GM19395 (cell line): Measurements from ENCODE around the gene GRM5.
"Not testable (repeated sequence)": the region's sequence is repeated elsewhere in the genome, so short reads cannot be mapped to it uniquely, and the experiment has no call there.

Experiments used
- ATAC-seq: cut with Tn5 transposase; IDR thresholded peaks from one replicate; pipeline ENCODE4 v1.9.1; 2021; ENCODE audit warnings: mild to moderate bottlenecking, moderate library complexity; ENCODE audit not compliant: unreplicated experiment

The GRM5 gene

GRCh38 chr11:88838139-88838538, 227.6 kb downstream of the GRM5 start:
- ATAC-seq = not testable (repeated sequence)

- ATAC-seq = not testable (repeated sequence)
These were observed 230.1 kb downstream of the GRM5 start for GRCh38 chr11:88835709-88836108.

- ATAC-seq = no peak
These were observed 234.4 kb downstream of the GRM5 start for GRCh38 chr11:88831303-88831890.

- no peak for ATAC-seq
These were observed 238.6 kb downstream of the GRM5 start for GRCh38 chr11:88827018-88827676.

GRCh38 chr11:88819616-88820015, 246.2 kb downstream of the GRM5 start:
- no peak for ATAC-seq

GRCh38 chr11:88818978-88819377, 246.8 kb downstream of the GRM5 start:
- no peak for ATAC-seq

GRCh38 chr11:88815505-88815904, 250.3 kb downstream of the GRM5 start:
- ATAC-seq = no peak

- peak; percentile 34 for ATAC-seq
These were observed 251.7 kb downstream of the GRM5 start for GRCh38 chr11:88814076-88814475.

- ATAC-seq = peak; percentile 96
These were observed 252.4 kb downstream of the GRM5 start for GRCh38 chr11:88813233-88813915.

GRCh38 chr11:88810420-88811097, 255.2 kb downstream of the GRM5 start:
- no peak for ATAC-seq

GRCh38 chr11:88809126-88809525, 256.7 kb downstream of the GRM5 start:
- ATAC-seq = no peak

- ATAC-seq = no peak
These were observed 258.4 kb downstream of the GRM5 start for GRCh38 chr11:88807349-88807748.

- no peak for ATAC-seq
These were observed 259.4 kb downstream of the GRM5 start for GRCh38 chr11:88806410-88806809.

GRCh38 chr11:88801484-88802123, 264.2 kb downstream of the GRM5 start:
- ATAC-seq = no peak

- no peak for ATAC-seq
These were observed 265.8 kb downstream of the GRM5 start for GRCh38 chr11:88799771-88800500.

GRCh38 chr11:88790182-88790581, 275.6 kb downstream of the GRM5 start:
- no peak for ATAC-seq

- no peak for ATAC-seq
These were observed 286.2 kb downstream of the GRM5 start for GRCh38 chr11:88779577-88779976.

GRCh38 chr11:88770475-88771079, 295.2 kb downstream of the GRM5 start:
- no peak for ATAC-seq

GRCh38 chr11:88744140-88744539, 321.6 kb downstream of the GRM5 start:
- no peak for ATAC-seq

- ATAC-seq = no peak
These were observed 326.3 kb downstream of the GRM5 start for GRCh38 chr11:88739524-88739923.
